Measurements from ENCODE around the gene SWAP70. TPM values are rescaled to one million over a fixed set of nuclear protein-coding genes. Genes with fewer than 3 reads are reported as not detected.

Gene SWAP70
- total RNA-seq, 1 donor from 2014 or later: 8.1 TPM

DNA sequence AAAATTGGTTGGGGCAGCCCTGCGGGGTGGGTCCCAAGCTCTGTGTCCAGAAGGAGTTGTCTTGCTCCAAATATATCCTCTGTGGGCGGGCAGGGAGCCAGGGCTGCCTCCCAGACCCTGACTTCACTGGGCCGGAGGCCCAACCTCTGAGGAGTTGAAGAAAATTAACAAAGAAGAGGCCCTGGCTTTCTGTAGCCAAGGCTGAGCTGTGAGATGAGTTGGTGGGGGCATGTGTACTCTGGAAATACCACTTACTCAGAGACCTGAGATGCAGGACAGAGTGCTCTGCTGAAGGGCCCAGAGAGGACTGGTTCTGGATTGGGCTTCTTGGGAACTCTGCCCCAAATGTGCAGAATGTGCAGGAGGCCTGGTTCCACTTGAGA lies 96.3 kb downstream of the SWAP70 start:
- H3K9me3 Mint-ChIP-seq: no peaks in the 10 kb centered on the region
- peak overlapping the region; percentile 81 for H3K4me3 Mint-ChIP-seq
- H3K4me1 Mint-ChIP-seq: peaks cover 56% of the 10 kb centered on the region
- H3K27me3 Mint-ChIP-seq: peaks cover 2% of the 10 kb centered on the region
- peak; percentile 58 for DNase-seq
- H3K36me3 Mint-ChIP-seq (ENCODE audit: low read depth): peaks cover 2% of the 10 kb centered on the region
- intact Hi-C loops (cut with micrococcal nuclease): no loop called here
- H3K27ac Mint-ChIP-seq: peak overlapping the region; percentile 96

GRCh38 chr11:9761441-9761945 lies 97.6 kb downstream of the SWAP70 start:
- H3K4me3 Mint-ChIP-seq: no peak overlapping the region
- no peak overlapping the region for H3K27ac Mint-ChIP-seq
- intact Hi-C loops (cut with micrococcal nuclease): no loop called here

GRCh38 chr11:9762531-9762930 lies 98.7 kb downstream of the SWAP70 start:
- intact Hi-C loops (cut with micrococcal nuclease): no loop called here
- Mint-ChIP-seq H3K36me3 (ENCODE audit: low read depth) (peaks cover 2% of the 10 kb centered on the region), H3K4me3 (no peak overlapping the region), H3K9me3 (no peaks in the 10 kb centered on the region), H3K4me1 (peaks cover 40% of the 10 kb centered on the region), H3K27me3 (peaks cover 2% of the 10 kb centered on the region), H3K27ac (no peak overlapping the region)
- no peak for DNase-seq

More at GRCh38 chr11:9761441-9761945, 97.6 kb downstream of the SWAP70 start:
- Mint-ChIP-seq H3K9me3 (no peaks in the 10 kb centered on the region), H3K27me3 (peaks cover 2% of the 10 kb centered on the region), H3K4me1 (peaks cover 45% of the 10 kb centered on the region), H3K36me3 (ENCODE audit: low read depth) (peaks cover 2% of the 10 kb centered on the region)
- no peak for DNase-seq

GRCh38 chr11:9763301-9763700 lies 99.4 kb downstream of the SWAP70 start:
- Mint-ChIP-seq H3K27ac (no peak overlapping the region), H3K9me3 (no peaks in the 10 kb centered on the region)
- no peak for DNase-seq

GRCh38 chr11:9765320-9766101 lies 101.6 kb downstream of the SWAP70 start:
- Mint-ChIP-seq H3K27ac (no peak overlapping the region), H3K27me3 (no peaks in the 10 kb centered on the region), H3K9me3 (no peaks in the 10 kb centered on the region), H3K4me1 (peaks cover 19% of the 10 kb centered on the region), H3K36me3 (ENCODE audit: low read depth) (peaks cover 5% of the 10 kb centered on the region), H3K4me3 (no peak overlapping the region)
- no peak for DNase-seq
- intact Hi-C loops (cut with micrococcal nuclease): no loop called here

More at GRCh38 chr11:9763301-9763700, 99.4 kb downstream of the SWAP70 start:
- H3K4me1 Mint-ChIP-seq: peaks cover 36% of the 10 kb centered on the region
- peaks cover 2% of the 10 kb centered on the region for H3K36me3 Mint-ChIP-seq (ENCODE audit: low read depth)
- H3K4me3 Mint-ChIP-seq: no peak overlapping the region
- H3K27me3 Mint-ChIP-seq: peaks cover 2% of the 10 kb centered on the region
- intact Hi-C loops (cut with micrococcal nuclease): no loop called here

GRCh38 chr11:9769621-9770020 lies 105.7 kb downstream of the SWAP70 start:
- H3K4me3 Mint-ChIP-seq: no peak overlapping the region
- intact Hi-C loops (cut with micrococcal nuclease): no loop called here

DNA sequence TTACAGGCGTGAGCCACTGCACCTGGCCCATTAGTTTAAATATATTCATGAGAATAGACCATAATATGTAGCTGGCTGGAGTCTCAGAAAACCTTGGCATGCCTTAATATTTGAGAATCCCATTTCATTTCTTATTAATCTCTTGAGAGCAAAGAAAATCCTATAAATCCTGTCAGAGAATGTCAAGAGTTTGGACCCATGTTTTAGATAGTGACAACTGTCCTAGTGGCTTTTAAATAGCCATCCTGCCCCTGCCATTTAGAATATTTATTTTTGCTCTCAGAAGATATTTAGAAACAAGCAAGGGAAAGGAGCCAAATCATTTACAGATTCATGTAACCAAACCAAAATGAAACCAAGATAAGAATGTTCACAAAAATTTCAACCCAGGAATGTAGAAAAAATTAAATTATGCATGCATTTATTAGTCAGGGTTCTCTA lies 107.2 kb downstream of the SWAP70 start:
- intact Hi-C loops (cut with micrococcal nuclease): no loop called here
- Mint-ChIP-seq H3K27ac (no peak overlapping the region), H3K4me1 (peaks cover 3% of the 10 kb centered on the region), H3K27me3 (no peaks in the 10 kb centered on the region), H3K4me3 (no peak overlapping the region), H3K36me3 (ENCODE audit: low read depth) (peaks cover 5% of the 10 kb centered on the region), H3K9me3 (no peaks in the 10 kb centered on the region)
- no peak for DNase-seq

More at GRCh38 chr11:9769621-9770020, 105.7 kb downstream of the SWAP70 start:
- H3K9me3 Mint-ChIP-seq: no peaks in the 10 kb centered on the region
- peaks cover 4% of the 10 kb centered on the region for H3K36me3 Mint-ChIP-seq (ENCODE audit: low read depth)
- H3K27ac Mint-ChIP-seq: no peak overlapping the region
- H3K27me3 Mint-ChIP-seq: no peaks in the 10 kb centered on the region
- DNase-seq: no peak
- H3K4me1 Mint-ChIP-seq: peaks cover 3% of the 10 kb centered on the region

DNA sequence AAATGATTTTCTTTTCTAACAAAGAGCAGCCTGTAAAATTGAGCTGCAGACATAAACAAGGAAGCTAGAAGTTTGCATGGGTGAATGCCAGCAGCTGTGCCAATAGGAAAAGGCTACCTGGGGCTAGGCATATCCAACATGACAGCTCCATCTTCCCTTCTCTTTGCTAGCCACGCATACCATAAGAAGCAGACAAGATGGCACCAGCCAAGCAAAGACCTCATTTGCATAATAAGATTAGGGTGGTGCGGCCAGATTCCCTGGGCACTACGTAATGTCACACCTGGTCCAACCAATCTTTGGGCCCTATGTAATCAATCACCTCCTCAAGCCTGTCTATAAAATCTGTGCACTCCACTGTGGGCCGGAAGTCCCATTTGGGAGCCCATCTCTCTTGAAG lies 108.3 kb downstream of the SWAP70 start:
- no peaks in the 10 kb centered on the region for H3K9me3 Mint-ChIP-seq
- no peaks in the 10 kb centered on the region for H3K4me1 Mint-ChIP-seq
- H3K27me3 Mint-ChIP-seq: no peaks in the 10 kb centered on the region
- peaks cover 5% of the 10 kb centered on the region for H3K36me3 Mint-ChIP-seq (ENCODE audit: low read depth)
- no peak overlapping the region for H3K27ac Mint-ChIP-seq
- no peak overlapping the region for H3K4me3 Mint-ChIP-seq
- no peak for DNase-seq
- intact Hi-C loops (cut with micrococcal nuclease): no loop called here

- intact Hi-C loops (cut with micrococcal nuclease): no loop called here
- Mint-ChIP-seq H3K9me3 (no peaks in the 10 kb centered on the region), H3K4me1 (no peaks in the 10 kb centered on the region), H3K27me3 (no peaks in the 10 kb centered on the region), H3K27ac (no peak overlapping the region), H3K4me3 (no peak overlapping the region), H3K36me3 (ENCODE audit: low read depth) (peaks cover 5% of the 10 kb centered on the region)
- DNase-seq: no peak
These were observed 109.6 kb downstream of the SWAP70 start for GRCh38 chr11:9773524-9773923.

DNA sequence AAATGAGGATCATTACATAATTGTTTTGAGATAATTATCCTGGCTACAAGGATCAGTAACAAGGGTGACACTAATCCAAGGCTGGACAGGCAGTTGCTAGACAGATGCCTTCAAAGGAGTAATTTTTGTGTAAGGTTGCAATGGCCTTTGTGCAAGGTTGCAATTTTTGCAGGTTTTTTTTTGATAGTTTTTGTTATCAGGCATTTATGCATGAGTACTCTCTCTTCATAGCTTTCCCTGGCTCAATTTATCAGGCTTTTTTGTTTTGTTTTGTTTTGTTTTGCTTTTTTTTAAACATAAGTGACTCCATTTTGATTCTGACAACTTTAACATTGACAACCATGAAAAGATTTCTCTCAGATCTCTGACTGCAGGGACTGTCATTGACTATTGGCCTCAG lies 110.2 kb downstream of the SWAP70 start:
- Mint-ChIP-seq H3K27ac (no peak overlapping the region), H3K27me3 (no peaks in the 10 kb centered on the region), H3K9me3 (no peaks in the 10 kb centered on the region), H3K4me3 (no peak overlapping the region), H3K4me1 (no peaks in the 10 kb centered on the region), H3K36me3 (ENCODE audit: low read depth) (peaks cover 5% of the 10 kb centered on the region)
- no peak for DNase-seq
- intact Hi-C loops (cut with micrococcal nuclease): no loop called here

DNA sequence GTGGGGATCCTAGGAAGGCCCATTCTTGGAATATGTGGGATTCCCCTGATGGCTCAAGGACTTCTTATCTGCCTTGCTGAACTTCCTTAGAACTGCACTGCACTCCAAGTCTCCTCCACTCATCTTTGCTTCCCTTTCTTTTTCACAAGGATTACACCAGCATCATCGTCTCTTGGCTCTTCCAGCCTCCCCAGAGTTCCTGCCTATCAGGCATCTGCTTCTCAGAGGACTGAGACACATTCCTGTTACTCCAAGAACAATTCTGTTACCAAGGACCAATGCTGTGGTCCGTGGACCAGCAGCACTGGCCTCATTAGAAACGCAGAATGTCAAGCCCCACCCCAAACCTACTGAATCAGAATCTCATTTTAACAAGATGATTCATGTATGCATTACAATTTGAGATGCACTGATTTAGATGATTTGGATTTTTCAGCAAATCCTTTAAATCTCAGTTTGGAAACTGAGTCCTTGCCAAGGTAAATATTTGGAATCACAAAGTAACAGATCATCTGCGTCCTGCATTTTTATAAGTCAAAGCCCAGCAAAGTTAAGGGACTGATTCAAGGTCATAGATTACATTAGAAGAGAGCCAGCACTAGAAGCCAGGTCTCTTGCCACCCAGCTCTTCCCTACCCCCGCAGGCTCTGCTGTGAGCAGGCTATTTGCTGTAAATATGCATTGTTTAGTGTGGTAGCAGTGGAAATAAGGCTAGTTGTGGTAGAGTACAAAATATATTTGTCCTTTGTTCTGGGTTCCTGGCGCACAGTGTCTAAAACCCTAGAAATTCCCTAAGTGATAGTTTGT lies 110.9 kb downstream of the SWAP70 start:
- no peaks in the 10 kb centered on the region for H3K9me3 Mint-ChIP-seq
- no peak for DNase-seq
- intact Hi-C loops (cut with micrococcal nuclease): no loop called here
- H3K4me3 Mint-ChIP-seq: no peak overlapping the region
- peaks cover 5% of the 10 kb centered on the region for H3K36me3 Mint-ChIP-seq (ENCODE audit: low read depth)
- no peak overlapping the region for H3K27ac Mint-ChIP-seq
- no peaks in the 10 kb centered on the region for H3K4me1 Mint-ChIP-seq
- no peaks in the 10 kb centered on the region for H3K27me3 Mint-ChIP-seq

DNA sequence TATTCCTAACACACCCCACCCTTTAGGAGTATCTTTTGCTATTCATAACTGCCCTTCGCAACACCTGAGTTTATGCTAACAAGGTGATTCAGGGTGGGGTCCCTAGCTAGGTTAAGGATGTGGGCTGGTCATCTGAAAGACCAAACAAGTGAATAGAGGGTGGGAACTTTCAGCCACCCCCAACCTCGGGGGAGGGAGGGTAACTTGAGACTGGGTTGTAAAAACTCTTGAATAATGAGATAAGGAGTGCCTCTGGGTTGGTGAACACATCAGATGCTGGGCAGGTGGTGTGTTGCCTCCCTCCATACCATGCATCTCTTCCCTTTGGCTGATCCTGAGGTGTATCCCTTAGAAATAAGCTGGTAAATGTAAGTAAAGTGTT lies 111.5 kb downstream of the SWAP70 start:
- no peaks in the 10 kb centered on the region for H3K4me1 Mint-ChIP-seq
- no peaks in the 10 kb centered on the region for H3K27me3 Mint-ChIP-seq
- no peak overlapping the region for H3K27ac Mint-ChIP-seq
- H3K36me3 Mint-ChIP-seq (ENCODE audit: low read depth): peaks cover 2% of the 10 kb centered on the region
- H3K9me3 Mint-ChIP-seq: no peaks in the 10 kb centered on the region
- DNase-seq: no peak
- no peak overlapping the region for H3K4me3 Mint-ChIP-seq
- intact Hi-C loops (cut with micrococcal nuclease): no loop called here

DNA sequence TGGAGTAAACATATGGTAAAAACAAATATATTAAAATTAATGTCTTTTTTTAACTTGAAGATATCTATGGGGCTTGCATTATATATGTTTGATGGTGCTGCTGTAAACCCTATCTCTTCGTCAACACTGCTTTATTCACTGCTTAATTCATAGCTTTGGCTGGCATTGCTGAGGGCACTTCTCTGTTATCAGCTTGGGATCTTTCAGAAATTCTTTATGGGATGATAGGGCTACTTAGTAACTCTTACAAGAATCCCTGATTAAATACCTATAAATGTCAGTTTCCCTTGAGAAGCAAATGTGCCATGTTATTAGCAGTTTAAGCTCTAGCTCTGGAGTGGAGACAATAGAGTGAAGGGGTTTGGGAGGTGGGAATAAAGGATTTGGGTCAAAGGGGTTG lies 112.3 kb downstream of the SWAP70 start:
- no peak for DNase-seq
- Mint-ChIP-seq H3K4me1 (no peaks in the 10 kb centered on the region), H3K9me3 (no peaks in the 10 kb centered on the region), H3K27ac (no peak overlapping the region), H3K4me3 (no peak overlapping the region), H3K27me3 (no peaks in the 10 kb centered on the region), H3K36me3 (ENCODE audit: low read depth) (peaks cover 4% of the 10 kb centered on the region)
- intact Hi-C loops (cut with micrococcal nuclease): no loop called here

- intact Hi-C loops (cut with micrococcal nuclease): no loop called here
- no peaks in the 10 kb centered on the region for H3K4me1 Mint-ChIP-seq
- no peaks in the 10 kb centered on the region for H3K9me3 Mint-ChIP-seq
- no peaks in the 10 kb centered on the region for H3K27me3 Mint-ChIP-seq
- DNase-seq: no peak
- no peak overlapping the region for H3K4me3 Mint-ChIP-seq
- H3K36me3 Mint-ChIP-seq (ENCODE audit: low read depth): peaks cover 4% of the 10 kb centered on the region
- H3K27ac Mint-ChIP-seq: no peak overlapping the region
These were observed 113.2 kb downstream of the SWAP70 start for GRCh38 chr11:9777066-9777465.

All from activated CD4-positive, alpha-beta T cell treated with anti-CD3 and anti-CD28 coated beads, Interleukin-2, amount 10 ng/mL, durations not matched to agents 24 days and 14 days (primary cell).